Measurements from ENCODE around the gene CCDC90B. TPM values are rescaled to one million over a fixed set of nuclear protein-coding genes. Genes with fewer than 3 reads are reported as not detected.

CCDC90B gene
- total RNA-seq, 2 experiments from 2014 or later = 23.5 to 25.7 TPM

GRCh38 chr11:83265331-83265730 is 20.8 kb downstream of the CCDC90B start:
- POLR2A ChIA-PET = interaction anchor here (1.5 kb wide), 1 partner anchor 108 kb away, joined by 3 read pairs; the partner anchor contains the start of gene PCF11
- H3K27ac Mint-ChIP-seq = no peak overlapping the region
- Histone ChIP-seq H3K9me3 (ENCODE audit: control insufficient read depth in 1 of 2, insufficient read depth in 1 of 2, low read length in 2 of 2) (no peaks in the 10 kb centered on the region), H3K27me3 (ENCODE audit: control insufficient read depth in 1 of 2, insufficient read depth in 2 of 2, low read length in 2 of 2) (no peaks in the 10 kb centered on the region), H3K27ac (ENCODE audit: low read depth in 1 of 2, low read length in 2 of 2) (no peak overlapping the region), H3K36me3 (ENCODE audit: insufficient read depth, low read length) (peaks cover 50% of the 10 kb centered on the region), H3K4me1 (ENCODE audit: insufficient read depth, low read length) (no peaks in the 10 kb centered on the region), H3K4me3 (ENCODE audit: low read length) (no peak overlapping the region)
- intact Hi-C loops (cut with DNase I, micrococcal nuclease) = no loop called here
- ATAC-seq (ENCODE audit: poor library complexity) (no peak), DNase-seq (no peak)
- peaks cover 24% of the 10 kb centered on the region for H3K4me1 Mint-ChIP-seq (ENCODE audit: low read depth)
- no peak for TF ChIP-seq CTCF (IDR thresholded peaks at IDR 0.05)
- H3K9me3 Mint-ChIP-seq = no peaks in the 10 kb centered on the region
- H3K27me3 Mint-ChIP-seq = no peaks in the 10 kb centered on the region
- peaks cover 86% of the 10 kb centered on the region for H3K36me3 Mint-ChIP-seq (ENCODE audit: low read depth)
- no peak overlapping the region for H3K4me3 Mint-ChIP-seq
- CTCF ChIA-PET = no interaction called here

GRCh38 chr11:83259559-83259958 is 26.6 kb downstream of the CCDC90B start:
- H3K4me1 Mint-ChIP-seq (ENCODE audit: low read depth) = no peaks in the 10 kb centered on the region

DNA sequence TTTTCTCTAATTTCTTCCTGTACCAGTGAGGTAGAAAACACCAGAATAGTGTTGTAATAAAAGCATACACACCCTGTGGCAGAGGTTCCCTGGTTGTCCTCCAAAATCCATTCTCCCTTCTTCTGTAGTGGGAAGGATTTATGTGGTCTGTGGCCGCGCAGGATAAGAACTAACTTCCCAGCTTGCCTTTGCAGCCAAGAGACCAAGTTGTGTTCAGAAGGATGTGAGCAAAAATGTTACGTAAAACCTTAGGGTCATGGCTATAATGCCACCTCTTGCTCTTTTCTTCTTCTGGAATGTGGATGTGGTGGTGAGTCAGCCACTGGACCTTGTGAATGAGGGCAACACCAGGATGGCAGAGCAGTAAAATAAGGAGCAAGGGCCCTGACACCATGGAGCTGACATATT is 28.4 kb downstream of the CCDC90B start:
- Histone ChIP-seq H3K4me3 (ENCODE audit: low read length) (no peak overlapping the region), H3K9me3 (ENCODE audit: control insufficient read depth in 1 of 2, insufficient read depth in 1 of 2, low read length in 2 of 2) (no peaks in the 10 kb centered on the region), H3K36me3 (ENCODE audit: insufficient read depth, low read length) (peaks cover 53% of the 10 kb centered on the region), H3K27me3 (ENCODE audit: control insufficient read depth in 1 of 2, insufficient read depth in 2 of 2, low read length in 2 of 2) (no peaks in the 10 kb centered on the region), H3K4me1 (ENCODE audit: insufficient read depth, low read length) (no peaks in the 10 kb centered on the region), H3K27ac (ENCODE audit: low read depth in 1 of 2, low read length in 2 of 2) (no peak overlapping the region)
- ChIA-PET CTCF (interaction anchor here (1.3 kb wide), 1 partner anchor 8 kb away, joined by 5 read pairs; no protein-coding TSS in a partner anchor), POLR2A (interaction anchor here (1.7 kb wide), 1 partner anchor 357 kb away, joined by 5 read pairs; the partner anchor contains the start of gene PRCP)
- no peaks in the 10 kb centered on the region for H3K27me3 Mint-ChIP-seq
- no peaks in the 10 kb centered on the region for H3K9me3 Mint-ChIP-seq
- H3K36me3 Mint-ChIP-seq (ENCODE audit: low read depth) = peaks cover 46% of the 10 kb centered on the region
- no peaks in the 10 kb centered on the region for H3K4me1 Mint-ChIP-seq (ENCODE audit: low read depth)
- TF ChIP-seq CTCF (IDR thresholded peaks at IDR 0.05) = no peak
- intact Hi-C loops (cut with DNase I, micrococcal nuclease) = no loop called here
- no peak overlapping the region for H3K4me3 Mint-ChIP-seq
- ATAC-seq (ENCODE audit: poor library complexity) (no peak), DNase-seq (no peak)
- H3K27ac Mint-ChIP-seq = no peak overlapping the region

More at GRCh38 chr11:83259559-83259958, 26.6 kb downstream of the CCDC90B start:
- Histone ChIP-seq H3K4me1 (ENCODE audit: insufficient read depth, low read length) (no peaks in the 10 kb centered on the region), H3K27me3 (ENCODE audit: control insufficient read depth in 1 of 2, insufficient read depth in 2 of 2, low read length in 2 of 2) (no peaks in the 10 kb centered on the region), H3K9me3 (ENCODE audit: control insufficient read depth in 1 of 2, insufficient read depth in 1 of 2, low read length in 2 of 2) (no peaks in the 10 kb centered on the region), H3K27ac (ENCODE audit: low read depth in 1 of 2, low read length in 2 of 2) (no peak overlapping the region), H3K36me3 (ENCODE audit: insufficient read depth, low read length) (peaks cover 69% of the 10 kb centered on the region), H3K4me3 (ENCODE audit: low read length) (no peak overlapping the region)
- Mint-ChIP-seq H3K27ac (no peak overlapping the region), H3K9me3 (no peaks in the 10 kb centered on the region), H3K4me3 (no peak overlapping the region), H3K27me3 (no peaks in the 10 kb centered on the region), H3K36me3 (ENCODE audit: low read depth) (peaks cover 64% of the 10 kb centered on the region)
- TF ChIP-seq CTCF (IDR thresholded peaks at IDR 0.05) = no peak
- ChIA-PET CTCF (no interaction called here), POLR2A (no interaction called here)
- ATAC-seq (ENCODE audit: poor library complexity) (no peak), DNase-seq (no peak)
- intact Hi-C loops (cut with DNase I, micrococcal nuclease) = no loop called here

Data from CD4-positive, alpha-beta T cell (primary cell).